DOHH2 (cell line): Measurements from ENCODE around the gene VRK2.

ENCODE experiments used
- H3F3A ChIP-seq: fragments of 200-600 bp; sonication (generic), shearing (Covaris generic); 2 replicates; pipeline ENCODE4 v1.6.0; 2016; ENCODE audit warnings: antibody characterized with exemption, mild to moderate bottlenecking; ENCODE audit not compliant: control insufficient read depth, insufficient read depth
- H3K27ac ChIP-seq: fragments of 200-600 bp; sonication (generic); 2 replicates; pipeline ENCODE4 v1.5.1; 2014; ENCODE audit warnings: low read depth, mild to moderate bottlenecking, low read length, moderate library complexity
- H3K27me3 ChIP-seq: fragments of 200-600 bp; sonication (generic); 2 replicates; pipeline ENCODE4 v1.6.1; 2014; ENCODE audit warnings: mild to moderate bottlenecking, low read length, mixed read lengths; ENCODE audit not compliant: control insufficient read depth
- H3K36me3 ChIP-seq: fragments of 200-600 bp; sonication (generic); 2 replicates; pipeline ENCODE4 v1.6.1; 2014; ENCODE audit warnings: mild to moderate bottlenecking, low read length, moderate library complexity, mixed read lengths; ENCODE audit not compliant: control insufficient read depth
- H3K4me1 ChIP-seq: fragments of 200-600 bp; sonication (generic); 2 replicates; pipeline ENCODE4 v1.6.1; 2014; ENCODE audit warnings: mild to moderate bottlenecking, low read length, mixed read lengths; ENCODE audit not compliant: control insufficient read depth
- H3K4me2 ChIP-seq: fragments of 200-600 bp; sonication (generic); 2 replicates; pipeline ENCODE4 v1.6.0; 2014; ENCODE audit warnings: mild to moderate bottlenecking, low read length, moderate library complexity
- H3K4me3 ChIP-seq: fragments of 200-600 bp; sonication (generic); 2 replicates; pipeline ENCODE4 v1.5.1; 2014; ENCODE audit warnings: mild to moderate bottlenecking, low read length, mixed read lengths
- H3K79me2 ChIP-seq: fragments of 200-600 bp; sonication (generic); 2 replicates; pipeline ENCODE4 v1.6.1; 2014; ENCODE audit warnings: mild to moderate bottlenecking, low read length, mixed read lengths; ENCODE audit not compliant: control insufficient read depth
- H3K9me2 ChIP-seq: fragments of 200-600 bp; sonication (generic); replicated peaks from 2 replicates; pipeline ENCODE4 v1.6.1; 2014; ENCODE audit warnings: mild to moderate bottlenecking, low read length, mixed read lengths; ENCODE audit not compliant: control insufficient read depth
- H3K9me3 ChIP-seq: fragments of 200-600 bp; sonication (generic); 2 replicates; pipeline ENCODE4 v1.6.1; 2014; ENCODE audit warnings: antibody characterized with exemption, low read length, mixed read lengths; ENCODE audit not compliant: control insufficient read depth, insufficient read depth
- H4K20me1 ChIP-seq: fragments of 200-600 bp; sonication (generic); 2 replicates; pipeline ENCODE4 v1.6.0; 2014; ENCODE audit warnings: low read depth, mild to moderate bottlenecking, antibody characterized with exemption, low read length, moderate library complexity; ENCODE audit not compliant: control insufficient read depth, insufficient read depth
- EZH2phosphoT487 ChIP-seq: fragments of 200-600 bp; sonication (generic); IDR thresholded peaks from 2 replicates; pipeline ENCODE4 v1.6.1; 2017; ENCODE audit warnings: borderline replicate concordance, mild to moderate bottlenecking, antibody characterized with exemption, low read length, moderate library complexity, mixed read lengths
- TF ChIP-seq, protein P1 (sequence below): fragments of 200-600 bp; sonication (generic); IDR thresholded peaks from one replicate; pipeline ENCODE4 v1.5.1; 2014; ENCODE audit warnings: antibody characterized with exemption, mild to moderate bottlenecking, low read depth, low read length; ENCODE audit not compliant: poor library complexity, severe bottlenecking

The VRK2 gene

GRCh38 chr2:58010599-58010998, 36.0 kb upstream of the VRK2 start:
- Histone ChIP-seq H3F3A (no peaks in the 10 kb centered on the region), H3K27me3 (no peaks in the 10 kb centered on the region), H3K9me3 (peaks cover under 1% of the 10 kb centered on the region; the same call in 1 of the 2 replicates), H3K4me2 (no peak overlapping the region), H3K4me1 (no peaks in the 10 kb centered on the region), H3K4me3 (no peak overlapping the region), H4K20me1 (no peaks in the 10 kb centered on the region), H3K36me3 (no peaks in the 10 kb centered on the region), H3K79me2 (no peaks in the 10 kb centered on the region), H3K9me2 (no peaks in the 10 kb centered on the region), H3K27ac (no peak overlapping the region)
- no peak for TF ChIP-seq EZH2phosphoT487
- TF ChIP-seq, protein P1, sequence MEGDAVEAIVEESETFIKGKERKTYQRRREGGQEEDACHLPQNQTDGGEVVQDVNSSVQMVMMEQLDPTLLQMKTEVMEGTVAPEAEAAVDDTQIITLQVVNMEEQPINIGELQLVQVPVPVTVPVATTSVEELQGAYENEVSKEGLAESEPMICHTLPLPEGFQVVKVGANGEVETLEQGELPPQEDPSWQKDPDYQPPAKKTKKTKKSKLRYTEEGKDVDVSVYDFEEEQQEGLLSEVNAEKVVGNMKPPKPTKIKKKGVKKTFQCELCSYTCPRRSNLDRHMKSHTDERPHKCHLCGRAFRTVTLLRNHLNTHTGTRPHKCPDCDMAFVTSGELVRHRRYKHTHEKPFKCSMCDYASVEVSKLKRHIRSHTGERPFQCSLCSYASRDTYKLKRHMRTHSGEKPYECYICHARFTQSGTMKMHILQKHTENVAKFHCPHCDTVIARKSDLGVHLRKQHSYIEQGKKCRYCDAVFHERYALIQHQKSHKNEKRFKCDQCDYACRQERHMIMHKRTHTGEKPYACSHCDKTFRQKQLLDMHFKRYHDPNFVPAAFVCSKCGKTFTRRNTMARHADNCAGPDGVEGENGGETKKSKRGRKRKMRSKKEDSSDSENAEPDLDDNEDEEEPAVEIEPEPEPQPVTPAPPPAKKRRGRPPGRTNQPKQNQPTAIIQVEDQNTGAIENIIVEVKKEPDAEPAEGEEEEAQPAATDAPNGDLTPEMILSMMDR: no peak

- H3K9me2 ChIP-seq: no peaks in the 10 kb centered on the region
- no peaks in the 10 kb centered on the region for H3F3A ChIP-seq
- peaks cover 4% of the 10 kb centered on the region; the same call in 1 of the 2 replicates for H3K9me3 ChIP-seq
- no peaks in the 10 kb centered on the region for H3K79me2 ChIP-seq
- peaks cover 13% of the 10 kb centered on the region for H3K4me1 ChIP-seq
- H3K36me3 ChIP-seq: no peaks in the 10 kb centered on the region
- H3K4me2 ChIP-seq: no peak overlapping the region
- no peak overlapping the region for H3K27ac ChIP-seq
- H3K27me3 ChIP-seq: no peaks in the 10 kb centered on the region
- TF ChIP-seq EZH2phosphoT487: no peak
- TF ChIP-seq, protein P1: no peak
- H4K20me1 ChIP-seq: no peaks in the 10 kb centered on the region
- no peak overlapping the region for H3K4me3 ChIP-seq
These were observed 27.4 kb upstream of the VRK2 start for GRCh38 chr2:58019229-58019628.

DNA sequence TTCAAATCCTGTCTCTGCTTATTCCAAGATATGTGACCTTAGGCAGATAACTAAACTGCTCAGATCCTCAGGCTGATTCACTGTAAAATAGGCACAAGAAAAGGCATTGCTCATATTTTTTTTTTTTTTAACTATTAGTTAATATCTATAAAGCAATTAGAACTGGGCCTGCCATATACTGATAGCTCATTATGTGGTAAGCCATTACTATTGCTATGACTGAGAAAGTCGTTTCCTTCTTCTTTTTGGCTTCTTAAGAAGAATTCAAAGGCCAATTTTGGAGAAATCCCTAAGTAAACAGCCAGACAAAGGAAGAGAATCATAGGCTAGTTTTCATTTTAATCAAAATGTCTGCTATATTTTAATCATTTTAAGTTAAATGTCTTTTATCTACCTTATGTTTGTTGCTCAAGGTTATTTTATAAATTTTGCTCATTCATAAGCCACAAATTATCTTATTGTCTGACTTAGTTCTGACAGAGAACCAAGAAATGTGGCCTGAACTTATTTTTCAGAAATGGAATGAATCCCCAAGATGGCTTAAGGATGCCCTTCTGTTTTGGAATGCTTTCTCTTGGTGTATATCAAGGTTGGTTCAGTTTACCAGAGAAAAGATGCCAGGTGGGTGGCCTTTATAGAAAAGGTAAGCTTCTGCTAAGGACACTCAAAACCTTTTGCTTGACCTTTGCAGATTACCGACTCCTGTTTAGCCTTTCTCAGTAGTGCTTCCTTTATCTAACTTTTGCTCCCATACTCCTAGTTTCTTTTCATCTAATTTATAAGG, 21.3 kb upstream of the VRK2 start:
- Histone ChIP-seq H3F3A (no peaks in the 10 kb centered on the region), H3K27me3 (no peaks in the 10 kb centered on the region), H3K79me2 (no peaks in the 10 kb centered on the region), H4K20me1 (no peaks in the 10 kb centered on the region), H3K9me2 (no peaks in the 10 kb centered on the region), H3K36me3 (no peaks in the 10 kb centered on the region), H3K9me3 (no peaks in the 10 kb centered on the region), H3K4me1 (peaks cover 14% of the 10 kb centered on the region), H3K4me3 (no peak overlapping the region), H3K27ac (no peak overlapping the region), H3K4me2 (no peak overlapping the region)
- TF ChIP-seq, protein P1: no peak
- no peak for TF ChIP-seq EZH2phosphoT487
